AG09319 (cell line): ENCODE data around the gene LIN7B.

Source experiments
- DNase-seq: peaks from one replicate; pipeline ENCODE4 v3.0.0-alpha.2; 2010; ENCODE audit warnings: low read depth; ENCODE audit errors: extremely low read depth
- TF ChIP-seq, protein P1 (sequence below): IDR thresholded peaks from 2 replicates; pipeline ENCODE4 v1.5.1; 2011; ENCODE audit warnings: low read depth, mild to moderate bottlenecking, inconsistent platforms, low read length, moderate library complexity

Gene LIN7B

DNA sequence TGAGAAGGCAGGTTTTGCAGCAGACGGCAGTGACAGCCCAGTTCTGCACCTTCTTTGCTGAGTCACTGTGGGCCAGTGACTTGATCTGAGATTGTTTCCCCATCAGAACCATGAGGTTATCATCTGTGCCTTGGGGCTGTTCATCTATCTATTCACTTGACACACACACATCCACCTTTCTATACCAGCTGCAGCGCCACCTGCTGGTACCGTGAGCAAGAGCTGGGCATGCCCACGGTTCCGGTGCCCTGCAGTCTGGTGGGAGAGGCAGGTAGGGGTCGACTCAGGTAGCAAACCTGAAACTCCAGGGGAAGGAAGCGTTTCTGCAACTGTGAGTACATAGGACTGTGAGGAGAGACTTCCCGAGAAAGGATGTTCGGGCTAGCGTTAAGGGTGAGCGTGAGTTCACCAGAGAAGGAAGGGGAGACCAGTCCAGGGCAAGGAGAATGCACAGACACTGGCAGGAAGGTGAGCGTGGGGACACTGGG lies 7.5 kb upstream of the LIN7B start:
- TF ChIP-seq, protein P1, sequence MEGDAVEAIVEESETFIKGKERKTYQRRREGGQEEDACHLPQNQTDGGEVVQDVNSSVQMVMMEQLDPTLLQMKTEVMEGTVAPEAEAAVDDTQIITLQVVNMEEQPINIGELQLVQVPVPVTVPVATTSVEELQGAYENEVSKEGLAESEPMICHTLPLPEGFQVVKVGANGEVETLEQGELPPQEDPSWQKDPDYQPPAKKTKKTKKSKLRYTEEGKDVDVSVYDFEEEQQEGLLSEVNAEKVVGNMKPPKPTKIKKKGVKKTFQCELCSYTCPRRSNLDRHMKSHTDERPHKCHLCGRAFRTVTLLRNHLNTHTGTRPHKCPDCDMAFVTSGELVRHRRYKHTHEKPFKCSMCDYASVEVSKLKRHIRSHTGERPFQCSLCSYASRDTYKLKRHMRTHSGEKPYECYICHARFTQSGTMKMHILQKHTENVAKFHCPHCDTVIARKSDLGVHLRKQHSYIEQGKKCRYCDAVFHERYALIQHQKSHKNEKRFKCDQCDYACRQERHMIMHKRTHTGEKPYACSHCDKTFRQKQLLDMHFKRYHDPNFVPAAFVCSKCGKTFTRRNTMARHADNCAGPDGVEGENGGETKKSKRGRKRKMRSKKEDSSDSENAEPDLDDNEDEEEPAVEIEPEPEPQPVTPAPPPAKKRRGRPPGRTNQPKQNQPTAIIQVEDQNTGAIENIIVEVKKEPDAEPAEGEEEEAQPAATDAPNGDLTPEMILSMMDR = peak; percentile 83
- no peak for DNase-seq

DNA sequence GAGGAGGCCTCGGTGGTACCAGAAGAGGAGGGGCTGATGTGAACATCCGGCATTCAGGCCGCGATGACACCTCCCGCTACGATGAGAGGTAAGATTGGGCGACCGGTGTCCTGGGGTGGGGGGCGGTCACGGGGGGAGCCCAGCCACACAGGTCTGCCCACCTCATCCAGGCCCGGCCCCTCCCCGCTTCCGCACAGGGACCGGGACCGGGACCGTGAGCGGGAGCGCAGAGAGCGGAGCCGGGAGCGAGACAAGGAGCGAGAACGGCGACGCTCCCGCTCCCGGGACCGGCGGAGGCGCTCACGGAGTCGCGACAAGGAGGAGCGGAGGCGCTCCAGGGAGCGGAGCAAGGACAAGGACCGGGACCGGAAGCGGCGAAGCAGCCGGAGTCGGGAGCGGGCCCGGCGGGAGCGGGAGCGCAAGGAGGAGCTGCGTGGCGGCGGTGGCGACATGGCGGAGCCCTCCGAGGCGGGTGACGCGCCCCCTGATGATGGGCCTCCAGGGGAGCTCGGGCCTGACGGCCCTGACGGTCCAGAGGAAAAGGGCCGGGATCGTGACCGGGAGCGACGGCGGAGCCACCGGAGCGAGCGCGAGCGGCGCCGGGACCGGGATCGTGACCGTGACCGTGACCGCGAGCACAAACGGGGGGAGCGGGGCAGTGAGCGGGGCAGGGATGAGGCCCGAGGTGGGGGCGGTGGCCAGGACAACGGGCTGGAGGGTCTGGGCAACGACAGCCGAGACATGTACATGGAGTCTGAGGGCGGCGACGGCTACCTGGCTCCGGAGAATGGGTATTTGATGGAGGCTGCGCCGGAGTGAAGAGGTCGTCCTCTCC lies 6.3 kb upstream of the LIN7B start:
- TF ChIP-seq, protein P1 = no peak
- no peak for DNase-seq

DNA sequence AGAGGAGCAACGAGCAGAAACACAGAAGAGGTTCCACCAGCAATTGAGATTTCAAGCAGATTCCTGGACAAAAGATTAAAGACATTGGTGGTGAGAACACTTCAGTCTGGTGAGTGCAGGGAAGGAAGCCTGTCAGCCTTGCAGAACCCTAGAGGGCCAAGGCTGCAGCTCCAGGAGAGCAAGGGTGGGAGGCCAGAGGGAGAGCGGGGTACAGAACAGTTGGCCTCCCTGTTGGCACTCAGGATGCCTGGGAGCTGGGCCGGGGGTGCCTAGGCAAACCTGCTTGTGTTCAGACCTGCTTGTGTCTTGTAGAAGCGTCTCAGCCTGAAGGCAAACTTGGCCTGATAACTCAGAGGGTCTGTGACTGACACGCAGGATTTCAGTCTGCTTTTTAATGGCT lies 5.1 kb upstream of the LIN7B start:
- TF ChIP-seq, protein P1 = no peak

DNA sequence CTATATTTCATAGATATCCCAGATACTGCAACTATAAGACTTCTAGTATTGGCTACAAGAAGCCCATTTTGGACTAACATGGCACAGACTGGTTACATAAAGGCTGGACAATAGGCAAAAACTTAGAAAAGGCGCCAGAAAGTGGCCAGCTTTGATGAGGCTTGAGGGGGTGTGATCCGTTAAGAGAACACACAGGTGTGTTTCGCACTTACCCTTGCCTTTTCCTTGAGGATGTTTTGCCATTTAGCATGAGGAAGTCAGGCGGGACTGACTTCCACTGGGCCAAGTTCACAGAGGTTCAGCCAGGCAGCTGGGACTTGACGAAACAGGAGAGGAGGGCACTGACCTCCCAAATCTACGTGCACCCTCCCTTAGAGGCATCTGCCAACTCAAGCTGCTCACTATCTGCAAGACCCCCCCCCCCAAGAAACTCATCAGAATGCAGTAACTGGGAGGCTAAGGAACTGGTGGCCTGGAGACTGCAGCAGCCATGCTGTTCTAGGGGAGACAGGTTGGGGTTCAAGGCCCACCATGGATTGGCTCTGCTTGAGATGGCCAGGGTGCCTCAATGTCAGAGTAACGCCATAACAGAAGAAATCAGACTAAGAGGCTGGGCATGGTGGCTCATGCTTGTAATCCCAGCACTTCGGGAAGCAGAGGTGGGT lies 4.5 kb upstream of the LIN7B start:
- TF ChIP-seq, protein P1 = no peak
- no peak for DNase-seq

More for the DNA sequence above, 5.1 kb upstream of the LIN7B start:
- no peak for DNase-seq

DNA sequence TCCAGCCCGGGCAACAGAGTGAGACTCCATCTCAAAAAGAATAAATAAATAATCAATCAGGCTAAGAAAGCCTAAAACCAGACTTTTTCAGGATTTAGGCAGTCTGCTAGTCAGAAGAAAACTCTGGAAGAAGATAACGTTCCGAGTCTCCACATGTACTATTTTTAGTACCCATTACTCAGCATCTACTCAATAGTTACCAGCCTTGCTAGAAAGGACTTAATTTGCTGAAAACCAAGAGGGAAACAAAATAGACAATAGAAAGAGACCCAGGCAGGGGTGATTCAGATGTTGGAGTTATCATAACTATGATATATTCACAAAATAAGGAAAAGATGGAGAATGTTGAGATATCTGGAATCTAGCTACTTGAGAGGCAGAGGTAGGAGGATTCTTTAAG lies 3.6 kb upstream of the LIN7B start:
- no peak for DNase-seq
- TF ChIP-seq, protein P1 = no peak

DNA sequence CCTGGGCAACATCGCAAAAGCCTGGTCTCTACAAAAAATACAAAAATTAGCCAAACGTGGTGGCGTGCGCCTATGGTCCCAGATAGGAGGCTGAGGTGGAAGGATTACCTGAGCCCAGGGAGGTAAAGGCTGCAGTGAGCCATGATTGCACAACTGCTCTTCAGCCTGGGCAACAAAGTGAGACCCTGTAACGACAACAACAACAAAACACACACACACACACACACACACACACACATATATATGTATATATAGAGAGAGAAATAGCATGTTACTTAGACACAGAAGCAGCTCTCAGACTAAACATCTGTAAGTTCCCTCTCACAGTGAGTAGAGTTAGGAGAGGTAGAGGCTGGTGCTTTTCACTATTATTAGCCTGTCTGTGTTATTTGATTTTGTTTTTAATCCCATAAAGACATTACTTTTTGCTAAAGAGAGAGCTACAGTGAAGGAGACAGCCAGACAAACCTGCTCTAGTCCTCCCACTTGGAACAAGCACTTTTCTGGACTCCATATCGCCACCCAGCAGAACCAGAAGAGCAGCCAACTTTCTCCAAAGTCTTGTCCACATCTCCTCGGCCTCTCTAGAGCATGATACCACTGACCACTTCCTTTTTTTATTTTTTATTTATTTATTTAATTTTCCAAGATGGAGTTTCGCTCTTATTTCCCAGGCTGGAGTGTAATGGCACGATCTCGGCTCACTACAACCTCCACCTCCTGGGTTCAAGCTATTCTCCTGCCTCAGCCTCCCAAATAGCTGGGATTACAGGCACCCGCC lies 2.8 kb upstream of the LIN7B start:
- TF ChIP-seq, protein P1 = no peak
- DNase-seq = no peak
